HepG2 (cell line): Measurements from ENCODE around the gene SLC1A4. TPM values are rescaled to one million over a fixed set of nuclear protein-coding genes. Genes with fewer than 3 reads are reported as not detected.

Experiments
- ATAC-seq: fragments of 200-7000 bp; cut with Tn5 transposase; 3 replicates; pipeline ENCODE4 v1.9.1; 2020; ENCODE audit warnings: mild to moderate bottlenecking, moderate library complexity
- BruUV-seq: library from RNA; stranded (reverse); fragments of 400-500 nt; replicated peaks from 2 replicates; lab custom pipeline; 2021; lab: Mats Ljungman, UMichigan
- CTCF ChIA-PET: fragments of 300-600 bp; formaldehyde crosslinking; extraction: SDS; loops from one replicate; lab custom pipeline; 2021; ENCODE audit warnings: low total read pairs, inconsistent platforms, low intra/inter-chr PET ratio; lab: Yijun Ruan, JAX
- POLR2A ChIA-PET: fragments of 350-600 bp; sonication (Branson Sonifier 250); formaldehyde crosslinking; loops from one replicate; lab custom pipeline; 2020; ENCODE audit warnings: antibody characterized with exemption, inconsistent platforms; lab: Yijun Ruan, JAX
- DNase-seq: peaks from one replicate; pipeline ENCODE4 v3.0.0-alpha.2; 2015; ENCODE audit warnings: low spot score
- FAIRE-seq: peaks from 3 replicates; lab custom pipeline; 2011; peaks lifted over from hg19 to GRCh38; lab: Jason Lieb, UNC
- H2AFZ ChIP-seq: one replicate; pipeline ENCODE4 v1.6.1; 2011; ENCODE audit warnings: low read length, inconsistent platforms
- H3K27ac ChIP-seq: fragments of 300-600 bp; 3 replicates; pipeline ENCODE4 v1.8.0; 2011; ENCODE audit warnings: mixed run types, mild to moderate bottlenecking, mixed read lengths, low read length, inconsistent platforms; ENCODE audit not compliant: insufficient read depth; ENCODE audit errors: extremely low read length
- H3K27me3 ChIP-seq, 2 experiments: fragments of 200-600 bp in 1 of 2; 2 replicates in 1 of 2; 3 replicates in 1 of 2; pipeline versions ENCODE4 v1.6.0 to v1.8.0; 2011; ENCODE audit warnings: low read length in 2 of 2, mild to moderate bottlenecking in 2 of 2, moderate library complexity in 2 of 2, inconsistent platforms in 1 of 2; ENCODE audit not compliant: insufficient read depth in 2 of 2, control insufficient read depth in 1 of 2
- H3K36me3 ChIP-seq, 2 experiments: fragments of 200-600 bp in 1 of 2; replicated peaks in 1 of 2; 2 replicates in 1 of 2; 3 replicates in 1 of 2; pipeline versions ENCODE4 v1.5.1 to v1.8.0; 2011; ENCODE audit warnings: low read length in 2 of 2, inconsistent platforms in 1 of 2; ENCODE audit not compliant: insufficient read depth in 2 of 2, control insufficient read depth in 1 of 2
- H3K4me1 ChIP-seq: 2 replicates; pipeline ENCODE4 v1.5.1; 2012; ENCODE audit warnings: low read length, inconsistent platforms; ENCODE audit not compliant: insufficient read depth
- H3K4me2 ChIP-seq: 2 replicates; pipeline ENCODE4 v1.6.0; 2011; ENCODE audit warnings: low read depth, low read length, inconsistent platforms
- H3K4me3 ChIP-seq, 3 experiments: fragments of 200-600 bp in 1 of 3; sonication (generic), shearing (Covaris generic) in 1 of 3; replicated peaks in 1 of 3; 2 replicates each; pipeline ENCODE4 v1.5.1; 2011 to 2016; ENCODE audit warnings: low read length in 3 of 3, inconsistent platforms in 2 of 3, low read depth in 2 of 3, mild to moderate bottlenecking in 2 of 3, control low read depth in 1 of 3, mixed read lengths in 1 of 3; ENCODE audit not compliant: insufficient read depth in 1 of 3
- H3K79me2 ChIP-seq: one replicate; pipeline ENCODE4 v1.6.1; 2011; ENCODE audit warnings: low read length, inconsistent platforms; ENCODE audit not compliant: insufficient read depth
- H3K9ac ChIP-seq: 2 replicates; pipeline ENCODE4 v1.6.0; 2011; ENCODE audit warnings: mild to moderate bottlenecking, low read depth, low read length, inconsistent platforms; ENCODE audit not compliant: insufficient read depth
- H3K9me3 ChIP-seq: 2 replicates; pipeline ENCODE4 v1.5.1; 2012; ENCODE audit warnings: mild to moderate bottlenecking, low read length
- H4K20me1 ChIP-seq: 2 replicates; pipeline ENCODE4 v1.6.0; 2011; ENCODE audit warnings: inconsistent platforms, mild to moderate bottlenecking, low read length, moderate library complexity; ENCODE audit not compliant: insufficient read depth
- EP300 ChIP-seq, 3 experiments: sonication (generic) in 1 of 3; formaldehyde crosslinking in 1 of 3; IDR thresholded peaks; 2 replicates each; pipeline versions ENCODE4 v1.5.1 to v1.6.1; 2011 to 2020; ENCODE audit warnings: low read depth in 2 of 3, low read length in 2 of 3, borderline replicate concordance in 1 of 3, improper control_type of control experiment in 1 of 3, mild to moderate bottlenecking in 1 of 3, missing genetic modification reagents in 1 of 3, moderate library complexity in 1 of 3
- FOSL1 ChIP-seq: sonication (generic); formaldehyde crosslinking; IDR thresholded peaks from 2 replicates; pipeline ENCODE4 v1.9.0; 2021; ENCODE audit warnings: missing genetic modification reagents, borderline replicate concordance
- FOSL2 ChIP-seq: sonication (generic); formaldehyde crosslinking; IDR thresholded peaks from 2 replicates; pipeline ENCODE4 v1.4.0; 2020; ENCODE audit warnings: missing genetic modification reagents
- MAFK ChIP-seq, 2 experiments: IDR thresholded peaks in 1 of 2; conservative IDR thresholded peaks in 1 of 2; 2 replicates each; pipeline ENCODE4 v1.6.1; 2011; ENCODE audit warnings: improper control_type of control experiment in 2 of 2, low read length in 2 of 2
- NR3C1 ChIP-seq: sonication (generic); formaldehyde crosslinking; IDR thresholded peaks from 2 replicates; pipeline ENCODE4 v1.4.0; 2020; ENCODE audit warnings: missing genetic modification reagents
- RBM22 ChIP-seq: fragments of 200-400 bp; formaldehyde crosslinking; optimal IDR thresholded peaks from 2 replicates; pipeline ENCODE3; 2017; ENCODE audit warnings: mild to moderate bottlenecking, low read length, moderate library complexity
- REL ChIP-seq: sonication (generic); formaldehyde crosslinking; conservative IDR thresholded peaks from 2 replicates; pipeline ENCODE4 v1.8.0; 2022; ENCODE audit warnings: mild to moderate bottlenecking, missing genetic modification reagents, moderate library complexity
- SAP130 ChIP-seq: IDR thresholded peaks from 2 replicates; pipeline ENCODE4 v1.6.1; 2016; ENCODE audit warnings: low read depth
- SMC3 ChIP-seq: IDR thresholded peaks from 2 replicates; pipeline ENCODE4 v1.6.1; 2011; ENCODE audit warnings: low read length, improper control_type of control experiment
- ZFP36L1 ChIP-seq: sonication (generic); formaldehyde crosslinking; IDR thresholded peaks from 2 replicates; pipeline ENCODE4 v1.8.0; 2022; ENCODE audit warnings: mild to moderate bottlenecking, missing genetic modification reagents, moderate library complexity
- ZNF335 ChIP-seq: sonication (generic); formaldehyde crosslinking; IDR thresholded peaks from 2 replicates; pipeline ENCODE4 v1.4.0; 2020; ENCODE audit warnings: missing genetic modification reagents
- ZNF670 ChIP-seq: sonication (generic); formaldehyde crosslinking; IDR thresholded peaks from 2 replicates; pipeline ENCODE4 v1.8.0; 2022; ENCODE audit warnings: mild to moderate bottlenecking, missing genetic modification reagents, borderline replicate concordance
- ZNF746 ChIP-seq: sonication (generic); formaldehyde crosslinking; IDR thresholded peaks from 2 replicates; pipeline ENCODE4 v1.8.0; 2022; ENCODE audit warnings: mild to moderate bottlenecking, missing genetic modification reagents
- WGBS: methylation state at CpG from one replicate; pipeline ENCODE4 v1.1.6; 2017; ENCODE audit warnings: low lambda C conversion rate; 5-methylcytosine and 5-hydroxymethylcytosine counted together
- in situ Hi-C: cut with HindIII; loops from 2 replicates; pipeline ENCODE4 v1.10.0; 2017; ENCODE audit warnings: low pct_unique_long_range_greater_than_20kb; ENCODE audit not compliant: extremely low pct_ligation_motif_present
- intact Hi-C: fragments of 100-400 bp; cut with micrococcal nuclease; formaldehyde crosslinking; loops from one replicate; pipeline ENCODE4 v1.10.0; 2022; ENCODE audit not compliant: unreplicated experiment
- polyA plus RNA-seq, 8 experiments: library from polyadenylated mRNA; depleted of rRNA in 3 of 8; stranded (reverse) in 7 of 8; unstranded in 1 of 8; fragments of >200 nt; fragmentation: Illumina TruSeq in 4 of 8; extraction: Trizol in 4 of 8; gene quantifications; 2 replicates each; pipeline versions ENCODE4 v1.2.1 to v1.2.3, GENCODE V29; 2011 to 2016; ENCODE audit warnings: low read depth in 4 of 8, missing spikeins in 1 of 8, mixed read lengths in 1 of 8; ENCODE audit not compliant: insufficient read depth in 1 of 8
- total RNA-seq, 5 experiments: library from RNA; depleted of rRNA; stranded (reverse); fragments of >200 nt; fragmentation: Illumina TruSeq; extraction: Trizol; gene quantifications; 2 replicates each; pipeline ENCODE4 v1.2.3, GENCODE V29; 2016; ENCODE audit warnings: low read depth in 1 of 5
- TF ChIP-seq, protein P1 (sequence below): sonication (generic); formaldehyde crosslinking; IDR thresholded peaks from 2 replicates; pipeline ENCODE4 v1.5.0; 2020; ENCODE audit warnings: mild to moderate bottlenecking, missing genetic modification reagents, moderate library complexity
- TF ChIP-seq, protein P2 (sequence below): sonication (generic); formaldehyde crosslinking; IDR thresholded peaks from 2 replicates; pipeline ENCODE4 v1.4.0; 2020; ENCODE audit warnings: missing genetic modification reagents
- TF ChIP-seq, protein P3 (sequence below): sonication (generic); formaldehyde crosslinking; IDR thresholded peaks from 2 replicates; pipeline ENCODE4 v1.9.0; 2021; ENCODE audit warnings: missing genetic modification reagents, borderline replicate concordance

Gene SLC1A4
- total and polyA plus RNA-seq, 2 of the 13 experiments (the other 11 are each of a cell fraction or from before 2014, with no cell fraction given): 21.0 to 39.6 TPM

DNA sequence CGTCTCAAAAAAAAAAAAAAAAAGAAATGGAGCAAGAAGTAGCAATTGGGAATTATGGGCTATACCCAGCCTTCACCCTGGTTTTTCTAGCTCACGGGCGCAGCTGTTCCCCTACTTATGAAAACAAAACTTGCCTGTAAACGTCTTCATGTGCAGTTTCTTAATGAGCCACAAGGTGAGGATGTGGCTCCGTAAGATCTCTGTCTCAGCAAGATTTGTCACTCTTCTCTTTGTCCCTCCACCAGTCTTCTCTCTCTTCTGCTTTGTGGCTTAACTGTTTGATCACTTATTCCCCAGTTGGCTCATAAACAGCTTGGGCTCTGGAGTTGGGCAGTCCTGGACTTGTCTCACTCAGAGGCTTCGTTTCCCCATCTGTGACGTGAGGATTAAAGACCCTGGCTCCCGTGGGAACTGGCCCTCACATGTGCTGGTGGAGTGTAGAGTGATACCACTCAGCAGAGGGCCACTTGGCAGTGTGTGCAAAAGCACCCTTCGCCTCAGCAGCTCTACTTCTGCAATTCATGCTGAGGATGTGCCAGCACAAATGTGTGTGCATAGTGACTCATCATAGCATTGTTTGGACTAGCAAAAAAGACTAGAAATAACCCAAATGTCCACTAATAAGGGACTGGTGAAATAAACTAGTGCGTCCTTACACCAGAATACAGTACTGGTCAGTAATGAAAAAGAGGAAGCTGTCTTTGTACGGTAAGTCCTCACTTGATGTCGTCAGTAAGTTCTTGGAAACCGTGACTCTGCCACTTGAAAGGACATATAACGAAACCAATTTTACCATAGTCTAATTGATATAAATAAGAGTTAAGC lies 75.7 kb downstream of the SLC1A4 start:
- intact Hi-C loops: loop anchor here (1.0 kb wide), 1 partner anchor 122 kb away; no protein-coding TSS in a partner anchor
- FAIRE-seq (peak; percentile 68), DNase-seq (peak; percentile 36), ATAC-seq (peak; percentile 50)
- H2AFZ ChIP-seq: no peak overlapping the region
- H3K36me3 ChIP-seq: peaks cover 8 to 11% of the 10 kb centered on the region in 2 experiments
- in situ Hi-C loops: loop anchor here (25.0 kb wide), 1 partner anchor 497 kb away; no protein-coding TSS in a partner anchor
- H4K20me1 ChIP-seq: peaks cover 4% of the 10 kb centered on the region
- H3K79me2 ChIP-seq: peaks cover 68% of the 10 kb centered on the region
- no peaks in the 10 kb centered on the region for H3K27me3 ChIP-seq
- no peak overlapping the region for H3K4me3 ChIP-seq
- 88% methylated on average over 14 of the region's 14 CpGs for WGBS
- ChIA-PET CTCF (interaction anchor here (1.5 kb wide), 1 partner anchor 122 kb away, joined by 7 read pairs; no protein-coding TSS in a partner anchor), POLR2A (interaction anchor here (1.4 to 2.7 kb wide), 3 partner anchors 9 to 142 kb away, joined by 4 to 37 read pairs (median 8); partner anchors contain the start of genes CEP68 and RAB1A)
- no peak overlapping the region for H3K27ac ChIP-seq
- peaks cover 73% of the 10 kb centered on the region for H3K4me1 ChIP-seq
- H3K4me2 ChIP-seq: no peak overlapping the region
- H3K9me3 ChIP-seq: no peaks in the 10 kb centered on the region
- no TSS peak for BruUV-seq
- no peak overlapping the region for H3K9ac ChIP-seq
- TF ChIP-seq RBM22 (peak; percentile 49), NR3C1 (CRISPR knock-in tag) (no peak), MAFK (conservative IDR thresholded peaks at IDR 0.05 in 1 of 2, IDR thresholded peaks at IDR 0.05 in 1 of 2; ENCODE audit: low read length in 2 of 2) (peak; percentile 60 to 63), ZFP36L1 (CRISPR knock-in tag) (0 out of 2 replicates have a peak, but pooled peaks have one; percentile 44), ZNF335 (CRISPR knock-in tag) (0 out of 2 replicates have a peak, but pooled peaks have one; percentile 29), FOSL1 (peak; percentile 69; the same call in 1 of the 2 replicates), FOSL2 (CRISPR knock-in tag) (peak; percentile 94), REL (CRISPR knock-in tag) (no peak), ZNF746 (no peak), SAP130 (CRISPR knock-in tag) (peak; percentile 42; the same call in 1 of the 2 replicates), EP300 (IDR thresholded peaks at IDR 0.05; ENCODE audit: low read depth in 2 of 2, low read length in 2 of 2) (0 out of 4 replicates have a peak, but pooled peaks of 1 of the 2 experiments have one; percentile 10), EP300 (CRISPR knock-in tag; IDR thresholded peaks at IDR 0.05; ENCODE audit: borderline replicate concordance) (no peak), ZNF670 (no peak), SMC3 (peak; percentile 5; the same call in 1 of the 2 replicates)
- TF ChIP-seq, protein P1, sequence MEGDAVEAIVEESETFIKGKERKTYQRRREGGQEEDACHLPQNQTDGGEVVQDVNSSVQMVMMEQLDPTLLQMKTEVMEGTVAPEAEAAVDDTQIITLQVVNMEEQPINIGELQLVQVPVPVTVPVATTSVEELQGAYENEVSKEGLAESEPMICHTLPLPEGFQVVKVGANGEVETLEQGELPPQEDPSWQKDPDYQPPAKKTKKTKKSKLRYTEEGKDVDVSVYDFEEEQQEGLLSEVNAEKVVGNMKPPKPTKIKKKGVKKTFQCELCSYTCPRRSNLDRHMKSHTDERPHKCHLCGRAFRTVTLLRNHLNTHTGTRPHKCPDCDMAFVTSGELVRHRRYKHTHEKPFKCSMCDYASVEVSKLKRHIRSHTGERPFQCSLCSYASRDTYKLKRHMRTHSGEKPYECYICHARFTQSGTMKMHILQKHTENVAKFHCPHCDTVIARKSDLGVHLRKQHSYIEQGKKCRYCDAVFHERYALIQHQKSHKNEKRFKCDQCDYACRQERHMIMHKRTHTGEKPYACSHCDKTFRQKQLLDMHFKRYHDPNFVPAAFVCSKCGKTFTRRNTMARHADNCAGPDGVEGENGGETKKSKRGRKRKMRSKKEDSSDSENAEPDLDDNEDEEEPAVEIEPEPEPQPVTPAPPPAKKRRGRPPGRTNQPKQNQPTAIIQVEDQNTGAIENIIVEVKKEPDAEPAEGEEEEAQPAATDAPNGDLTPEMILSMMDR: peak; percentile 57
- TF ChIP-seq, protein P2, sequence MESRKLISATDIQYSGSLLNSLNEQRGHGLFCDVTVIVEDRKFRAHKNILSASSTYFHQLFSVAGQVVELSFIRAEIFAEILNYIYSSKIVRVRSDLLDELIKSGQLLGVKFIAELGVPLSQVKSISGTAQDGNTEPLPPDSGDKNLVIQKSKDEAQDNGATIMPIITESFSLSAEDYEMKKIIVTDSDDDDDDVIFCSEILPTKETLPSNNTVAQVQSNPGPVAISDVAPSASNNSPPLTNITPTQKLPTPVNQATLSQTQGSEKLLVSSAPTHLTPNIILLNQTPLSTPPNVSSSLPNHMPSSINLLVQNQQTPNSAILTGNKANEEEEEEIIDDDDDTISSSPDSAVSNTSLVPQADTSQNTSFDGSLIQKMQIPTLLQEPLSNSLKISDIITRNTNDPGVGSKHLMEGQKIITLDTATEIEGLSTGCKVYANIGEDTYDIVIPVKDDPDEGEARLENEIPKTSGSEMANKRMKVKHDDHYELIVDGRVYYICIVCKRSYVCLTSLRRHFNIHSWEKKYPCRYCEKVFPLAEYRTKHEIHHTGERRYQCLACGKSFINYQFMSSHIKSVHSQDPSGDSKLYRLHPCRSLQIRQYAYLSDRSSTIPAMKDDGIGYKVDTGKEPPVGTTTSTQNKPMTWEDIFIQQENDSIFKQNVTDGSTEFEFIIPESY (CRISPR knock-in tag): no peak
- TF ChIP-seq, protein P3, sequence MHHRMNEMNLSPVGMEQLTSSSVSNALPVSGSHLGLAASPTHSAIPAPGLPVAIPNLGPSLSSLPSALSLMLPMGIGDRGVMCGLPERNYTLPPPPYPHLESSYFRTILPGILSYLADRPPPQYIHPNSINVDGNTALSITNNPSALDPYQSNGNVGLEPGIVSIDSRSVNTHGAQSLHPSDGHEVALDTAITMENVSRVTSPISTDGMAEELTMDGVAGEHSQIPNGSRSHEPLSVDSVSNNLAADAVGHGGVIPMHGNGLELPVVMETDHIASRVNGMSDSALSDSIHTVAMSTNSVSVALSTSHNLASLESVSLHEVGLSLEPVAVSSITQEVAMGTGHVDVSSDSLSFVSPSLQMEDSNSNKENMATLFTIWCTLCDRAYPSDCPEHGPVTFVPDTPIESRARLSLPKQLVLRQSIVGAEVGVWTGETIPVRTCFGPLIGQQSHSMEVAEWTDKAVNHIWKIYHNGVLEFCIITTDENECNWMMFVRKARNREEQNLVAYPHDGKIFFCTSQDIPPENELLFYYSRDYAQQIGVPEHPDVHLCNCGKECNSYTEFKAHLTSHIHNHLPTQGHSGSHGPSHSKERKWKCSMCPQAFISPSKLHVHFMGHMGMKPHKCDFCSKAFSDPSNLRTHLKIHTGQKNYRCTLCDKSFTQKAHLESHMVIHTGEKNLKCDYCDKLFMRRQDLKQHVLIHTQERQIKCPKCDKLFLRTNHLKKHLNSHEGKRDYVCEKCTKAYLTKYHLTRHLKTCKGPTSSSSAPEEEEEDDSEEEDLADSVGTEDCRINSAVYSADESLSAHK (CRISPR knock-in tag): no peak
